NOMO-1 (cell line): ENCODE results near the gene ZACN.

Experiments
- DNase-seq, 2 experiments: peaks; one replicate each; lab custom pipeline; 2025; ENCODE audit not compliant: unreplicated experiment in 2 of 2; lab: John Stamatoyannopoulos, UW

The ZACN gene

GRCh38 chr17:76080768-76081287, 1.8 kb downstream of the ZACN start:
- no peak for DNase-seq

- no peak for DNase-seq
These were observed 2.6 kb downstream of the ZACN start for GRCh38 chr17:76081295-76082210.

GRCh38 chr17:76082326-76083251, 3.6 kb downstream of the ZACN start:
- DNase-seq, result no peak

- DNase-seq, result no peak
These were observed 4.7 kb downstream of the ZACN start for GRCh38 chr17:76083536-76084182.

- DNase-seq, result no peak
These were observed 6.2 kb downstream of the ZACN start for GRCh38 chr17:76085066-76085730.

GRCh38 chr17:76085731-76086366, 6.9 kb downstream of the ZACN start:
- DNase-seq, result no peak

GRCh38 chr17:76086384-76086783, 7.4 kb downstream of the ZACN start:
- no peak for DNase-seq

GRCh38 chr17:76087531-76087930, 8.5 kb downstream of the ZACN start:
- no peak for DNase-seq

- DNase-seq, result no peak
These were observed 9.3 kb downstream of the ZACN start for GRCh38 chr17:76088041-76088867.

GRCh38 chr17:76088868-76089576, 10.0 kb downstream of the ZACN start:
- no peak for DNase-seq

GRCh38 chr17:76089680-76090516, 10.9 kb downstream of the ZACN start:
- DNase-seq, result no peak

- no peak for DNase-seq
These were observed 11.6 kb downstream of the ZACN start for GRCh38 chr17:76090517-76091129.

- no peak for DNase-seq
These were observed 12.7 kb downstream of the ZACN start for GRCh38 chr17:76091526-76092286.

- DNase-seq, result no peak
These were observed 13.8 kb downstream of the ZACN start for GRCh38 chr17:76092526-76093413.

- DNase-seq, result no peak
These were observed 15.1 kb downstream of the ZACN start for GRCh38 chr17:76094046-76094445.
